HL-60 (cell line): ENCODE data around the gene AGTR1.

Experiments used
- DNase-seq, 2 experiments: peaks; one replicate each; pipeline ENCODE4 v3.0.0-alpha.2; 2010 to 2020; ENCODE audit warnings: low read depth in 1 of 2, low spot score in 1 of 2
- H3K27ac ChIP-seq: fragments of 250-450 bp; sonication (Bioruptor Pico); replicated peaks from 2 replicates; pipeline ENCODE4 v1.5.1; 2020; ENCODE audit warnings: mild to moderate bottlenecking, moderate library complexity
- H3K27me3 ChIP-seq: fragments of 250-450 bp; sonication (Bioruptor Pico); 2 replicates; pipeline ENCODE4 v1.5.1; 2021; ENCODE audit warnings: mild to moderate bottlenecking, moderate library complexity; ENCODE audit not compliant: insufficient read depth, poor library complexity, severe bottlenecking
- H3K4me3 ChIP-seq: replicated peaks from 2 replicates; pipeline ENCODE4 v1.5.1; 2011; ENCODE audit warnings: mild to moderate bottlenecking, control low read depth, low read length; ENCODE audit not compliant: insufficient read depth
- GABPA ChIP-seq: IDR thresholded peaks from 2 replicates; pipeline ENCODE4 v1.6.1; 2012; ENCODE audit warnings: low read depth
- POLR2AphosphoS5 ChIP-seq: IDR thresholded peaks from 2 replicates; pipeline ENCODE4 v1.6.1; 2012; ENCODE audit warnings: low read depth
- SPI1 ChIP-seq: IDR thresholded peaks from 2 replicates; pipeline ENCODE4 v1.6.1; 2012; ENCODE audit warnings: low read depth, mild to moderate bottlenecking, borderline replicate concordance
- long read RNA-seq: library from polyadenylated mRNA; unstranded; transcript quantifications from one replicate; pipeline ENCODE4 v2.0.0, GENCODE V29; 2020
- TF ChIP-seq, protein P1 (sequence below): IDR thresholded peaks from one replicate; pipeline ENCODE4 v1.5.1; 2011; ENCODE audit warnings: low read length, control low read depth, inconsistent platforms; ENCODE audit not compliant: insufficient read depth
- TF ChIP-seq, protein P2 (sequence below): IDR thresholded peaks from 2 replicates; pipeline ENCODE4 v1.6.1; 2012; ENCODE audit warnings: low read depth; ENCODE audit not compliant: insufficient replicate concordance

Gene AGTR1
- long read RNA-seq, result 0 reads

DNA sequence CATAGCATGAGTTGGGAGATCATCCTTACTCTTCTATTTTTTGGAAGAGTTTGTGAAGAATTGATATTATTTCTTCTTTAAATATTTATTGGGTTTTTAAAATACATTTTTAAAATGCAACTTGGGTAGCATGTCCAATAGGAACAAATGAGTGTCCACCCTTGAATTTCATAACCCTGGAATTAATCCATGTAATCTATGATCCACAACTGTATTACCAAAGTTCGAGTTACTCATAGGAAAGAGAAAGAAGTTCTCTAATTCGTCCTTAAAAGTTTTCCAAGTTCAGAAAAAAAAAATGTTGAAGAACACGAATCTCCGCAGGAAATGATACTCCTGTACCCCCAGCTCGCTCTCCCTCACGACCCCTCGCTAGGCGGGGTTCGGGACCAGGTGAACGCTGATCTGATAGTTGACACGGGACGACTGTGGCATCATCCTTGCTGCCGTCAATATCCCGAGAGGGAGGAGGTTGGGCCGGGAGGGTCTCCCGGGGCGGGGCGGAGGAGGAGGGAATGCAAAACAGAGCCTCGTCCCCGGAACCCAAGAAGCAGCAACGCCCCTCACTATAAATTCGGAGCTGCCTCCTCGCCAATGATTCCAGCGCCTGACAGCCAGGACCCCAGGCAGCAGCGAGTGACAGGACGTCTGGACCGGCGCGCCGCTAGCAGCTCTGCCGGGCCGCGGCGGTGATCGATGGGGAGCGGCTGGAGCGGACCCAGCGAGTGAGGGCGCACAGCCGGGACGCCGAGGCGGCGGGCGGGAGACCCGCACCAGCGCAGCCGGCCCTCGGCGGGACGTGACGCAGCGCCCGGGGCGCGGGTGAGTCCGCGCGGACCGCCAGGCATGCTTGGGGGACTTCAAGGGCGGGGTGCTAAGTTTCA lies at the start of gene AGTR1:
TSS of gene AGTR1 (plus strand) at position 598 of the 884 bp plus-strand sequence. CDS start 43,133 bp downstream, outside the sequence.
- no peak for DNase-seq
- H3K27ac ChIP-seq, result no peak within 1 kb of the TSS
- H3K4me3 ChIP-seq, result no peak within 1 kb of the TSS
- TF ChIP-seq POLR2AphosphoS5 (no peak), GABPA (no peak)
- H3K27me3 ChIP-seq, result peaks cover 30% of the 10 kb centered on the region

DNA sequence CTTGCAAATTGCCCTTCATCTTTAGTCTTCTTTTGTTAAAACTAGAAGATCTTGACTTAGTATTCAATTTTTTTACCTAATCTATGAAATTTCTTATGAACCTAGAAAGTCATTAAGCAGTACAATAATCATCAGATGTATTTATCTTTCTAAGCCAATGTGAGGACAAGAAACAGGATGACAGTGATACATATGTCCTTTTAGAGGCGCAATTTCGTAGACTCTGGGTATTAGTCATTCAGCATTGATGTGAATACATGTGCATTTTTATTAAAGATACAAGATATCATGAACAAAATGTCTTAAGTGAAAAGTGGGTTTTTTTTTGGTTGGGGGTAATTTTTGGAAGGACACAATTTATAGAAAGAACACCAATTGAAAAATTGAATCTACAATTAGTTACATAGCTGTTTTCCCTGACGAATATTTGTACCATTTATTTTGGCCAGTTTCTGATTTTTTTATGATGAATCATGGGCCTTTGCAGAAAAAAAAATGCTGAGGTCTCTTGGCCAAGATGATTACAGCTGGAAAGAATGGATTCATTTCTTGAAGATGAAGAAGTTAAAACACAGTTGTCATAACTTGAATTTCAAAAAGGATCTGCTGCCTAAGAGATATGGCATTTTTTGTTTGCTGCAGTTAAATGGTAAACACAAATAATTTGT lies 48.9 kb upstream of the AGTR1 start:
- Histone ChIP-seq H3K27ac (no peak overlapping the region), H3K4me3 (no peak overlapping the region), H3K27me3 (no peaks in the 10 kb centered on the region)
- no peak for DNase-seq
- TF ChIP-seq POLR2AphosphoS5 (no peak), SPI1 (no peak), GABPA (no peak)
- TF ChIP-seq, protein P1, sequence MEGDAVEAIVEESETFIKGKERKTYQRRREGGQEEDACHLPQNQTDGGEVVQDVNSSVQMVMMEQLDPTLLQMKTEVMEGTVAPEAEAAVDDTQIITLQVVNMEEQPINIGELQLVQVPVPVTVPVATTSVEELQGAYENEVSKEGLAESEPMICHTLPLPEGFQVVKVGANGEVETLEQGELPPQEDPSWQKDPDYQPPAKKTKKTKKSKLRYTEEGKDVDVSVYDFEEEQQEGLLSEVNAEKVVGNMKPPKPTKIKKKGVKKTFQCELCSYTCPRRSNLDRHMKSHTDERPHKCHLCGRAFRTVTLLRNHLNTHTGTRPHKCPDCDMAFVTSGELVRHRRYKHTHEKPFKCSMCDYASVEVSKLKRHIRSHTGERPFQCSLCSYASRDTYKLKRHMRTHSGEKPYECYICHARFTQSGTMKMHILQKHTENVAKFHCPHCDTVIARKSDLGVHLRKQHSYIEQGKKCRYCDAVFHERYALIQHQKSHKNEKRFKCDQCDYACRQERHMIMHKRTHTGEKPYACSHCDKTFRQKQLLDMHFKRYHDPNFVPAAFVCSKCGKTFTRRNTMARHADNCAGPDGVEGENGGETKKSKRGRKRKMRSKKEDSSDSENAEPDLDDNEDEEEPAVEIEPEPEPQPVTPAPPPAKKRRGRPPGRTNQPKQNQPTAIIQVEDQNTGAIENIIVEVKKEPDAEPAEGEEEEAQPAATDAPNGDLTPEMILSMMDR, result no peak
- TF ChIP-seq, protein P2, sequence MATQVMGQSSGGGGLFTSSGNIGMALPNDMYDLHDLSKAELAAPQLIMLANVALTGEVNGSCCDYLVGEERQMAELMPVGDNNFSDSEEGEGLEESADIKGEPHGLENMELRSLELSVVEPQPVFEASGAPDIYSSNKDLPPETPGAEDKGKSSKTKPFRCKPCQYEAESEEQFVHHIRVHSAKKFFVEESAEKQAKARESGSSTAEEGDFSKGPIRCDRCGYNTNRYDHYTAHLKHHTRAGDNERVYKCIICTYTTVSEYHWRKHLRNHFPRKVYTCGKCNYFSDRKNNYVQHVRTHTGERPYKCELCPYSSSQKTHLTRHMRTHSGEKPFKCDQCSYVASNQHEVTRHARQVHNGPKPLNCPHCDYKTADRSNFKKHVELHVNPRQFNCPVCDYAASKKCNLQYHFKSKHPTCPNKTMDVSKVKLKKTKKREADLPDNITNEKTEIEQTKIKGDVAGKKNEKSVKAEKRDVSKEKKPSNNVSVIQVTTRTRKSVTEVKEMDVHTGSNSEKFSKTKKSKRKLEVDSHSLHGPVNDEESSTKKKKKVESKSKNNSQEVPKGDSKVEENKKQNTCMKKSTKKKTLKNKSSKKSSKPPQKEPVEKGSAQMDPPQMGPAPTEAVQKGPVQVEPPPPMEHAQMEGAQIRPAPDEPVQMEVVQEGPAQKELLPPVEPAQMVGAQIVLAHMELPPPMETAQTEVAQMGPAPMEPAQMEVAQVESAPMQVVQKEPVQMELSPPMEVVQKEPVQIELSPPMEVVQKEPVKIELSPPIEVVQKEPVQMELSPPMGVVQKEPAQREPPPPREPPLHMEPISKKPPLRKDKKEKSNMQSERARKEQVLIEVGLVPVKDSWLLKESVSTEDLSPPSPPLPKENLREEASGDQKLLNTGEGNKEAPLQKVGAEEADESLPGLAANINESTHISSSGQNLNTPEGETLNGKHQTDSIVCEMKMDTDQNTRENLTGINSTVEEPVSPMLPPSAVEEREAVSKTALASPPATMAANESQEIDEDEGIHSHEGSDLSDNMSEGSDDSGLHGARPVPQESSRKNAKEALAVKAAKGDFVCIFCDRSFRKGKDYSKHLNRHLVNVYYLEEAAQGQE, result no peak

DNA sequence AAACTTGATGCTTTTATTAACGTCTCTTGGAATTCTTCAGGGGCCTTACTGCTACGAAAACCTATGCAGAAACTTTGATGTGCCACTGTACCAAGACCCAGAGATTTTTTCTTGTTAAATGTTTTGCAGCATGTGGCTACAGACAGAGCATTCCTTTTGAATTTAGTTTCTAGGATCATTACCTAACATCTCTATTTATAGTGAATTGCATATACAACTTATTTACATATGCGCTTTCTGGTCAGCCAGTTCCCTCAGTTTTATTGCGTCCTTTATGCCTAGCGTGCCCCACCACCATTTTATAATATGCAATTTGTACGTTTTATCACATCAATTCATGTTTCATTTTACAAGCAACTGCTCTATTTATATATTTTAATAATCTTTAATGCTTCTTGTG lies 46.2 kb upstream of the AGTR1 start:
- DNase-seq, result no peak
- Histone ChIP-seq H3K27ac (no peak overlapping the region), H3K4me3 (no peak overlapping the region), H3K27me3 (no peaks in the 10 kb centered on the region)
- TF ChIP-seq GABPA (no peak), POLR2AphosphoS5 (no peak), SPI1 (no peak)
- TF ChIP-seq, protein P2, result no peak
- TF ChIP-seq, protein P1, result no peak

DNA sequence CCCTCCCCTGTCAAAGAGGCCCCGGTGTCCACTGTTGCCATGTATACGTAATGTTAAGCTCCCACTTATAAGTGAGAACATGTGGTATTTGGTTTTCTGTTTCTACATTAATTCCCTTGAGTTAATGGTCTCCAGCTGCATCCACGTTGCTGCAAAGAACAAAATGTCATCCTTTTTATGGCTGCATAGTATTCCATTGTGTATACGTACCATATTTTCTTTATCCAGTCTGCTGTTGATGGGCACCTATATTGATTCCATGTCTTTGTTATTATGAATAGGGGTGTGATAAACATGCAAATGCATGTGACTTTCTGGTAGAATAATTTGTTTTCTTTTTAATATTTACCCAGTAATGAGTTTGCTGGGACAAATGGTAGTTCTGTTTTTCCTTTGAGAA lies 43.3 kb upstream of the AGTR1 start:
- TF ChIP-seq, protein P2, result no peak
- no peak for TF ChIP-seq SPI1
- TF ChIP-seq POLR2AphosphoS5, result no peak
- no peak for TF ChIP-seq GABPA
- TF ChIP-seq, protein P1, result no peak
- Histone ChIP-seq H3K4me3 (no peak overlapping the region), H3K27me3 (no peaks in the 10 kb centered on the region), H3K27ac (no peak overlapping the region)
- no peak for DNase-seq
